GM23338 (cell line): Measurements from ENCODE around the gene RNFT2. TPM values are rescaled to one million over a fixed set of nuclear protein-coding genes. Genes with fewer than 3 reads are reported as not detected.

Source experiments
- ATAC-seq: fragments of 200-7000 bp; cut with Tn5 transposase; 3 replicates; pipeline ENCODE4 v1.9.1; 2020
- DNase-seq: peaks from one replicate; pipeline ENCODE4 v3.0.0-alpha.2; 2015; ENCODE audit warnings: low spot score
- H2AFZ ChIP-seq: fragments of 200-600 bp; sonication (generic); 2 replicates; pipeline ENCODE4 v1.8.0; 2016; ENCODE audit warnings: antibody characterized with exemption, mild to moderate bottlenecking, moderate library complexity
- H3F3A ChIP-seq: fragments of 200-600 bp; sonication (generic); replicated peaks from 2 replicates; pipeline ENCODE4 v1.8.0; 2017; ENCODE audit warnings: antibody characterized with exemption, mixed run types, low read depth
- H3K27ac ChIP-seq: fragments of 200-600 bp; sonication (generic); 2 replicates; pipeline ENCODE4 v1.6.1; 2016; ENCODE audit warnings: low read depth
- H3K27me3 ChIP-seq: fragments of 200-600 bp; sonication (generic); 2 replicates; pipeline ENCODE4 v1.8.0; 2016; ENCODE audit warnings: mild to moderate bottlenecking, mixed run types, moderate library complexity; ENCODE audit not compliant: insufficient read depth
- H3K36me3 ChIP-seq: fragments of 200-600 bp; sonication (generic); 2 replicates; pipeline ENCODE4 v1.8.0; 2016; ENCODE audit warnings: mild to moderate bottlenecking; ENCODE audit not compliant: insufficient read depth
- H3K4me1 ChIP-seq: fragments of 200-600 bp; sonication (generic); 2 replicates; pipeline ENCODE4 v1.8.0; 2016; ENCODE audit warnings: mild to moderate bottlenecking, moderate library complexity; ENCODE audit not compliant: insufficient read depth
- H3K4me2 ChIP-seq: fragments of 200-600 bp; sonication (generic); 2 replicates; pipeline ENCODE4 v1.7.1; 2017; ENCODE audit warnings: mixed run types
- H3K4me3 ChIP-seq: fragments of 200-600 bp; sonication (generic); 2 replicates; pipeline ENCODE4 v1.6.1; 2016; ENCODE audit warnings: mixed run types
- H3K79me2 ChIP-seq: fragments of 200-600 bp; sonication (generic); replicated peaks from 2 replicates; pipeline ENCODE4 v1.8.0; 2017; ENCODE audit warnings: mild to moderate bottlenecking; ENCODE audit not compliant: insufficient read depth
- H3K9me2 ChIP-seq: fragments of 200-600 bp; sonication (generic); 2 replicates; pipeline ENCODE4 v1.8.0; 2017; ENCODE audit not compliant: insufficient read depth
- H4K20me1 ChIP-seq: fragments of 200-600 bp; sonication (generic); replicated peaks from 2 replicates; pipeline ENCODE4 v1.8.0; 2017; ENCODE audit warnings: mild to moderate bottlenecking; ENCODE audit not compliant: insufficient read depth
- H3K27ac Mint-ChIP-seq: 2 replicates; pipeline ENCODE4 v1.8.0; 2020; ENCODE audit warnings: inconsistent platforms, mild to moderate bottlenecking, moderate library complexity, mixed read lengths
- H3K27me3 Mint-ChIP-seq: 3 replicates; pipeline ENCODE4 v1.8.0; 2022; ENCODE audit warnings: low read depth, mild to moderate bottlenecking, moderate library complexity, mixed read lengths, inconsistent platforms; ENCODE audit not compliant: insufficient read depth, poor library complexity
- H3K36me3 Mint-ChIP-seq: 3 replicates; pipeline ENCODE4 v1.8.0; 2021; ENCODE audit warnings: low read depth, mild to moderate bottlenecking, inconsistent platforms, moderate library complexity, mixed read lengths
- H3K4me1 Mint-ChIP-seq: 3 replicates; pipeline ENCODE4 v1.8.0; 2020; ENCODE audit warnings: mild to moderate bottlenecking, inconsistent platforms, mixed read lengths
- H3K4me3 Mint-ChIP-seq: 3 replicates; pipeline ENCODE4 v1.8.0; 2021; ENCODE audit warnings: moderate library complexity, mild to moderate bottlenecking, inconsistent platforms, mixed read lengths
- H3K9me3 Mint-ChIP-seq: 3 replicates; pipeline ENCODE4 v1.8.0; 2020; ENCODE audit warnings: moderate library complexity, mild to moderate bottlenecking, inconsistent platforms, mixed read lengths
- CREB1 ChIP-seq: fragments of 250-450 bp; sonication (Bioruptor Pico); IDR thresholded peaks from 2 replicates; pipeline ENCODE4 v1.5.0; 2020; ENCODE audit warnings: low read depth, mild to moderate bottlenecking, moderate library complexity
- CTCF ChIP-seq, 2 experiments: fragments of 200-600 bp in 1 of 2; sonication (generic) in 1 of 2; conservative IDR thresholded peaks; 2 replicates each; pipeline versions ENCODE4 v1.5.1 to v1.6.1; 2016 to 2017; ENCODE audit warnings: antibody characterized with exemption in 2 of 2, low read depth in 2 of 2, mild to moderate bottlenecking in 2 of 2, moderate library complexity in 1 of 2
- ETS1 ChIP-seq: IDR thresholded peaks from 2 replicates; pipeline ENCODE4 v1.6.1; 2016; ENCODE audit warnings: antibody characterized with exemption
- EZH2 ChIP-seq: fragments of 200-600 bp; sonication (generic); IDR thresholded peaks from one replicate; pipeline ENCODE4 v1.8.0; 2017; ENCODE audit warnings: antibody characterized with exemption, mild to moderate bottlenecking, low read depth; ENCODE audit not compliant: unreplicated experiment
- EZH2phosphoT487 ChIP-seq: fragments of 200-600 bp; sonication (generic); IDR thresholded peaks from one replicate; pipeline ENCODE4 v1.8.1; 2018; ENCODE audit warnings: antibody characterized with exemption; ENCODE audit not compliant: unreplicated experiment
- JUNB ChIP-seq: IDR thresholded peaks from one replicate; pipeline ENCODE4 v1.6.1; 2016; ENCODE audit warnings: antibody characterized with exemption; ENCODE audit not compliant: unreplicated experiment
- NANOG ChIP-seq: IDR thresholded peaks from 2 replicates; pipeline ENCODE4 v1.6.1; 2016; ENCODE audit warnings: antibody characterized with exemption, borderline replicate concordance
- POLR2AphosphoS5 ChIP-seq: IDR thresholded peaks from 2 replicates; pipeline ENCODE4 v1.6.1; 2016; ENCODE audit warnings: antibody characterized with exemption, low read depth
- REST ChIP-seq: IDR thresholded peaks from one replicate; pipeline ENCODE4 v1.6.1; 2018; ENCODE audit warnings: antibody characterized with exemption; ENCODE audit not compliant: unreplicated experiment
- STAT1 ChIP-seq: IDR thresholded peaks from one replicate; pipeline ENCODE4 v1.6.1; 2016; ENCODE audit warnings: antibody characterized with exemption; ENCODE audit not compliant: unreplicated experiment
- ZNF114 ChIP-seq: fragments of 250-450 bp; sonication (Bioruptor Pico); IDR thresholded peaks from 2 replicates; pipeline ENCODE4 v1.5.0; 2020; ENCODE audit warnings: mild to moderate bottlenecking, moderate library complexity
- ZNF331 ChIP-seq: fragments of 250-450 bp; sonication (Bioruptor Pico); IDR thresholded peaks from 2 replicates; pipeline ENCODE4 v1.5.0; 2020; ENCODE audit warnings: low read depth, mild to moderate bottlenecking, moderate library complexity
- ZNF462 ChIP-seq: fragments of 250-450 bp; sonication (Bioruptor Pico); IDR thresholded peaks from 2 replicates; pipeline ENCODE4 v1.5.0; 2020; ENCODE audit warnings: mild to moderate bottlenecking, moderate library complexity
- polyA plus RNA-seq: library from polyadenylated mRNA; unstranded; fragments of >200 nt; fragmentation: Nextera tagmentation; extraction: Ambion mirVana; gene quantifications from 2 replicates; pipeline ENCODE4 v1.2.1, GENCODE V29; 2016
- total RNA-seq: library from RNA; depleted of rRNA; stranded (reverse); fragments of >200 nt; shearing (Covaris generic); gene quantifications from 2 replicates; pipeline ENCODE4 v1.2.3, GENCODE V29; 2014

The RNFT2 gene
- total and polyA plus RNA-seq, 2 experiments from 2014 or later = 19.3 to 22.9 TPM

- Histone ChIP-seq H3K79me2 (no peaks in the 10 kb centered on the region), H3K4me1 (peaks cover 20% of the 10 kb centered on the region), H3K27me3 (peaks cover 10% of the 10 kb centered on the region), H2AFZ (no peak overlapping the region; the same call in 1 of the 2 replicates), H3K36me3 (no peaks in the 10 kb centered on the region), H3K4me2 (no peak overlapping the region), H3K4me3 (no peak overlapping the region), H3F3A (no peaks in the 10 kb centered on the region), H4K20me1 (no peaks in the 10 kb centered on the region), H3K9me2 (no peaks in the 10 kb centered on the region), H3K27ac (no peak overlapping the region)
- no peak overlapping the region for H3K4me3 Mint-ChIP-seq
- H3K9me3 Mint-ChIP-seq = peaks cover 4% of the 10 kb centered on the region; the same call in 1 of the 3 replicates
- no peaks in the 10 kb centered on the region for H3K36me3 Mint-ChIP-seq
- peaks cover 26% of the 10 kb centered on the region for H3K4me1 Mint-ChIP-seq
- TF ChIP-seq POLR2AphosphoS5 (no peak), ZNF462 (CRISPR knock-in tag) (no peak), EZH2 (no peak), JUNB (no peak), CREB1 (CRISPR knock-in tag) (no peak), ETS1 (no peak), NANOG (no peak), STAT1 (no peak), ZNF331 (no peak), REST (no peak), ZNF114 (CRISPR knock-in tag) (no peak), CTCF (conservative IDR thresholded peaks at IDR 0.05; ENCODE audit: low read depth in 2 of 2) (no peak), EZH2phosphoT487 (no peak)
- peaks cover 23% of the 10 kb centered on the region for H3K27me3 Mint-ChIP-seq
- H3K27ac Mint-ChIP-seq = no peak overlapping the region
- DNase-seq = no peak
- ATAC-seq = no peak
Measured at GRCh38 chr12:116692605-116693004, 45.5 kb upstream of the RNFT2 start.
